GM13977 (cell line): ENCODE measurements around the gene LCN10.

Source experiments
- DNase-seq: peaks from one replicate; pipeline ENCODE4 v3.0.0; 2012; ENCODE audit warnings: low spot score
- CTCF ChIP-seq: IDR thresholded peaks from 2 replicates; pipeline ENCODE4 v1.5.1; 2012; ENCODE audit warnings: mild to moderate bottlenecking, control low read depth; ENCODE audit not compliant: insufficient read depth; ENCODE audit errors: extremely low read depth, missing control alignments
- in situ Hi-C: fragments of 300-500 bp; cut with MboI; formaldehyde crosslinking; loops from one replicate; pipeline ENCODE4 v1.12.0; 2022; ENCODE audit warnings: low sequenced_read_pairs, low pct_unique_long_range_greater_than_20kb, mixed read lengths, inconsistent platforms; ENCODE audit not compliant: unreplicated experiment

Gene LCN10

GRCh38 chr9:136698635-136699246, 44.0 kb downstream of the LCN10 start:
- TF ChIP-seq CTCF: no peak
- in situ Hi-C loops: no loop called here

GRCh38 chr9:136697821-136698526, 44.8 kb downstream of the LCN10 start:
- TF ChIP-seq CTCF: no peak
- DNase-seq: no peak
- in situ Hi-C loops: no loop called here

More at GRCh38 chr9:136698635-136699246, 44.0 kb downstream of the LCN10 start:
- no peak for DNase-seq

GRCh38 chr9:136697146-136697820, 45.5 kb downstream of the LCN10 start:
- in situ Hi-C loops: no loop called here
- no peak for DNase-seq
- TF ChIP-seq CTCF: no peak

DNA sequence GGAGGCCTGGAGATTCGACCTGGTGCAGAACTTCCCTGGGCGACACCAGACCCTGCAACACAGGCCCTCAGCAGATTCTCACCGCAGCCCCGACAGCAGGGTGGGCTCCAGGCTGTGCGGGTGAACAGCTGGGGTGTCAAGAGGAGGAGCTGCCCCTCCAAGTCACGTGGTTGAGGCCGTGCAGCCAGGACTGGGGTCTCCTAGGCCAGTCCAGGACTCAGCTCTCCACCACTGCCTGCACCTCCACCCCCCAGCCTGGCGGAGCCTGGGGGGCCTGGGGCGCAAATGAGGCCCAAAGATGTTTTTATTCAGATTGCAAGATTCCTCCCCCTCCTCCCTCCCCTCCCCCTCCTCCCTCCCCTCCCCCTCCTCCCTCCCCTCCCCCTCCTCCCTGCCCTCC, 46.2 kb downstream of the LCN10 start:
- in situ Hi-C loops: no loop called here
- no peak for DNase-seq
- TF ChIP-seq CTCF: no peak

DNA sequence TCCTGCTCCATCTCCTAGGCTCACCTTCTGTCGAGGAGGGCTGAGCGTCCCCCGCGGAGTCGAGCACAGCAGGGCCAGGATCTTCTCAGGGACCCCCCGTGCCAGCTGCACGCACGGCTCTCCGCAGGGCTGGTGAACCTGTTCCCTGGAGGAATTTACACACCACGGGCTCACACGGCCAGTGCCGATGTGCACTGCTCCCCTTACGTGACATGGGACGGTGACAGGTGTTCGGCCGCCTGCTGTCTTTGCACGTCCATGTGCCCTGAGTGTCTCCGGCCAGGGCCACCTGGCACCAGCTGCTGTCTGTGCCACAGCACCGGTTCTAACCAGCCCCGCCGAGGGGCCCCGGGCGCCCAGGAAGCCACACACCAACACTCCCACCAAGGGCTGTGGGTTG, 46.8 kb downstream of the LCN10 start:
- in situ Hi-C loops: no loop called here
- DNase-seq: no peak
- no peak for TF ChIP-seq CTCF

GRCh38 chr9:136695435-136695895, 47.3 kb downstream of the LCN10 start:
- in situ Hi-C loops: no loop called here
- DNase-seq: no peak
- TF ChIP-seq CTCF: no peak
